Neural cell (in vitro differentiated cells): ENCODE results near the gene GASK1A. TPM values are rescaled to one million over a fixed set of nuclear protein-coding genes. Genes with fewer than 3 reads are reported as not detected.

Experiments used
- H2AFZ ChIP-seq: fragments of 200-600, 300-800 bp; sonication (generic), shearing (Covaris generic); 2 replicates; pipeline ENCODE4 v1.6.0; 2014; ENCODE audit warnings: low read depth, mild to moderate bottlenecking, antibody characterized with exemption, low read length, moderate library complexity
- H3F3A ChIP-seq: fragments of 200-600 bp; shearing (Covaris generic); 2 replicates; pipeline ENCODE4 v1.6.1; 2016; ENCODE audit warnings: mild to moderate bottlenecking, moderate library complexity, mixed read lengths, antibody characterized with exemption, low read length; ENCODE audit not compliant: insufficient read depth, poor library complexity, severe bottlenecking
- H3K27ac ChIP-seq: fragments of 200-600, 300-800 bp; sonication (generic), shearing (Covaris generic); 2 replicates; pipeline ENCODE4 v1.5.1; 2014; ENCODE audit warnings: mild to moderate bottlenecking, low read length, moderate library complexity
- H3K27me3 ChIP-seq: fragments of 300-800, 200-600 bp; sonication (generic), shearing (Covaris generic); 2 replicates; pipeline ENCODE4 v1.6.0; 2014; ENCODE audit warnings: mild to moderate bottlenecking, low read depth, low read length, moderate library complexity; ENCODE audit not compliant: insufficient read depth
- H3K36me3 ChIP-seq: fragments of 300-800, 200-600 bp; sonication (generic), shearing (Covaris generic); 2 replicates; pipeline ENCODE4 v1.5.1; 2014; ENCODE audit warnings: mild to moderate bottlenecking, antibody characterized with exemption, low read length, moderate library complexity; ENCODE audit not compliant: insufficient read depth
- H3K4me2 ChIP-seq: fragments of 300-800, 200-600 bp; sonication (generic), shearing (Covaris generic); 2 replicates; pipeline ENCODE4 v1.6.0; 2014; ENCODE audit warnings: mild to moderate bottlenecking, low read length
- H3K4me3 ChIP-seq: fragments of 300-800, 200-600 bp; sonication (generic), shearing (Covaris generic); 2 replicates; pipeline ENCODE4 v1.5.1; 2014; ENCODE audit warnings: mild to moderate bottlenecking, low read length, moderate library complexity
- H3K79me2 ChIP-seq: fragments of 200-600 bp; shearing (Covaris generic); replicated peaks from 2 replicates; pipeline ENCODE4 v1.6.0; 2014; ENCODE audit warnings: mild to moderate bottlenecking, low read length, moderate library complexity; ENCODE audit not compliant: insufficient read depth
- H3K9ac ChIP-seq: fragments of 300-800, 200-600 bp; sonication (generic), shearing (Covaris generic); 2 replicates; pipeline ENCODE4 v1.6.1; 2016; ENCODE audit warnings: mild to moderate bottlenecking, low read length, mixed read lengths
- H3K9me2 ChIP-seq: fragments of 200-600 bp; shearing (Covaris generic); 2 replicates; pipeline ENCODE4 v1.6.1; 2016; ENCODE audit warnings: mild to moderate bottlenecking, low read length, mixed read lengths; ENCODE audit not compliant: insufficient read depth
- H3K9me3 ChIP-seq: fragments of 200-600, 300-800 bp; sonication (generic), shearing (Covaris generic); 2 replicates; pipeline ENCODE4 v1.6.1; 2016; ENCODE audit warnings: mild to moderate bottlenecking, mixed run types, low read length, moderate library complexity, mixed read lengths
- H4K20me1 ChIP-seq: fragments of 200-600 bp; shearing (Covaris generic); 2 replicates; pipeline ENCODE4 v1.6.1; 2016; ENCODE audit warnings: mild to moderate bottlenecking, mixed run types; ENCODE audit not compliant: insufficient read depth
- EP300 ChIP-seq: fragments of 450-650 bp; conservative IDR thresholded peaks from 2 replicates; pipeline ENCODE4 v1.6.1; 2014; ENCODE audit warnings: antibody characterized with exemption, mild to moderate bottlenecking, moderate library complexity; ENCODE audit not compliant: poor library complexity, severe bottlenecking
- EZH2 ChIP-seq: fragments of 200-600, 300-800 bp; shearing (Covaris generic), sonication (generic); IDR thresholded peaks from 2 replicates; pipeline ENCODE4 v1.6.1; 2014; ENCODE audit warnings: antibody characterized with exemption, low read length, borderline replicate concordance, mild to moderate bottlenecking; ENCODE audit not compliant: insufficient read depth, poor library complexity, severe bottlenecking
- MXI1 ChIP-seq: fragments of 450-650 bp; conservative IDR thresholded peaks from 2 replicates; pipeline ENCODE4 v1.6.1; 2014; ENCODE audit warnings: antibody characterized with exemption, mild to moderate bottlenecking; ENCODE audit not compliant: poor library complexity, severe bottlenecking
- POLR2AphosphoS5 ChIP-seq: IDR thresholded peaks from 2 replicates; pipeline ENCODE4 v1.6.1; 2012
- RAD21 ChIP-seq: fragments of 450-650 bp; conservative IDR thresholded peaks from 2 replicates; pipeline ENCODE4 v1.6.1; 2014; ENCODE audit warnings: antibody characterized with exemption, mild to moderate bottlenecking, moderate library complexity
- SMC3 ChIP-seq: fragments of 450-650 bp; conservative IDR thresholded peaks from 2 replicates; pipeline ENCODE4 v1.6.1; 2014; ENCODE audit warnings: antibody characterized with exemption, mild to moderate bottlenecking, moderate library complexity; ENCODE audit not compliant: poor library complexity
- TAF1 ChIP-seq: IDR thresholded peaks from 2 replicates; pipeline ENCODE4 v1.6.1; 2012; ENCODE audit warnings: low read depth
- polyA plus RNA-seq: library from polyadenylated mRNA; depleted of rRNA; stranded (reverse); fragments of >200 nt; gene quantifications from 2 replicates; pipeline ENCODE4 v1.2.3, GENCODE V29; 2014
- TF ChIP-seq, protein P1 (sequence below): IDR thresholded peaks from 2 replicates; pipeline ENCODE4 v1.6.1; 2012; ENCODE audit warnings: borderline replicate concordance
- TF ChIP-seq, protein P2 (sequence below): fragments of 450-650 bp; IDR thresholded peaks from 2 replicates; pipeline ENCODE4 v1.5.1; 2014; ENCODE audit warnings: antibody characterized with exemption, mild to moderate bottlenecking, moderate library complexity; ENCODE audit not compliant: poor library complexity, severe bottlenecking

GASK1A gene
- polyA plus RNA-seq, 1 donor from 2014 or later: not detected

DNA sequence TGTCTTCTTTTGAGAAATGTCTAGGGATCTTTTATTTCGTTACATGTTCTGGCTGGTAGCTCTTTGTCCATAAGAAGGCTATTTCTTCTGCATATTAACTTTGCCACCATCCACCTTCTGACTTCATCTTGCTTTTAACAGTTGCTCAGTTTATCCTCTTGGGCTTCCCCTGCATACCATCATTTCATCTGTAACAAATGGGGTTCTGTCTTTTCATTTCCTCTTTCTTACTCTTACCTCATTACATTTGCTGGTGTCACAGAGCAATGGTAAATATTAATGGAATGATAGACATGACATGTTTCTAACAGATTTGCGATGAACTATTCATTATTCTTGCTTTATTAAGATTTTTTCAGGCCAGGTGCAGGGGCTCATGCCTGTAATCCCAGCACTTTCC is 62.4 kb downstream of the GASK1A start:
- Histone ChIP-seq H3K4me3 (no peak overlapping the region), H4K20me1 (no peaks in the 10 kb centered on the region), H3K36me3 (no peaks in the 10 kb centered on the region), H3K79me2 (no peaks in the 10 kb centered on the region), H3K9ac (no peak overlapping the region), H3K9me2 (no peaks in the 10 kb centered on the region), H3F3A (no peaks in the 10 kb centered on the region), H3K27ac (no peak overlapping the region), H2AFZ (no peak overlapping the region), H3K27me3 (no peaks in the 10 kb centered on the region), H3K9me3 (no peaks in the 10 kb centered on the region), H3K4me2 (no peak overlapping the region)
- TF ChIP-seq, protein P1, sequence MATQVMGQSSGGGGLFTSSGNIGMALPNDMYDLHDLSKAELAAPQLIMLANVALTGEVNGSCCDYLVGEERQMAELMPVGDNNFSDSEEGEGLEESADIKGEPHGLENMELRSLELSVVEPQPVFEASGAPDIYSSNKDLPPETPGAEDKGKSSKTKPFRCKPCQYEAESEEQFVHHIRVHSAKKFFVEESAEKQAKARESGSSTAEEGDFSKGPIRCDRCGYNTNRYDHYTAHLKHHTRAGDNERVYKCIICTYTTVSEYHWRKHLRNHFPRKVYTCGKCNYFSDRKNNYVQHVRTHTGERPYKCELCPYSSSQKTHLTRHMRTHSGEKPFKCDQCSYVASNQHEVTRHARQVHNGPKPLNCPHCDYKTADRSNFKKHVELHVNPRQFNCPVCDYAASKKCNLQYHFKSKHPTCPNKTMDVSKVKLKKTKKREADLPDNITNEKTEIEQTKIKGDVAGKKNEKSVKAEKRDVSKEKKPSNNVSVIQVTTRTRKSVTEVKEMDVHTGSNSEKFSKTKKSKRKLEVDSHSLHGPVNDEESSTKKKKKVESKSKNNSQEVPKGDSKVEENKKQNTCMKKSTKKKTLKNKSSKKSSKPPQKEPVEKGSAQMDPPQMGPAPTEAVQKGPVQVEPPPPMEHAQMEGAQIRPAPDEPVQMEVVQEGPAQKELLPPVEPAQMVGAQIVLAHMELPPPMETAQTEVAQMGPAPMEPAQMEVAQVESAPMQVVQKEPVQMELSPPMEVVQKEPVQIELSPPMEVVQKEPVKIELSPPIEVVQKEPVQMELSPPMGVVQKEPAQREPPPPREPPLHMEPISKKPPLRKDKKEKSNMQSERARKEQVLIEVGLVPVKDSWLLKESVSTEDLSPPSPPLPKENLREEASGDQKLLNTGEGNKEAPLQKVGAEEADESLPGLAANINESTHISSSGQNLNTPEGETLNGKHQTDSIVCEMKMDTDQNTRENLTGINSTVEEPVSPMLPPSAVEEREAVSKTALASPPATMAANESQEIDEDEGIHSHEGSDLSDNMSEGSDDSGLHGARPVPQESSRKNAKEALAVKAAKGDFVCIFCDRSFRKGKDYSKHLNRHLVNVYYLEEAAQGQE: no peak
- TF ChIP-seq RAD21: no peak
- no peak for TF ChIP-seq SMC3
- TF ChIP-seq, protein P2, sequence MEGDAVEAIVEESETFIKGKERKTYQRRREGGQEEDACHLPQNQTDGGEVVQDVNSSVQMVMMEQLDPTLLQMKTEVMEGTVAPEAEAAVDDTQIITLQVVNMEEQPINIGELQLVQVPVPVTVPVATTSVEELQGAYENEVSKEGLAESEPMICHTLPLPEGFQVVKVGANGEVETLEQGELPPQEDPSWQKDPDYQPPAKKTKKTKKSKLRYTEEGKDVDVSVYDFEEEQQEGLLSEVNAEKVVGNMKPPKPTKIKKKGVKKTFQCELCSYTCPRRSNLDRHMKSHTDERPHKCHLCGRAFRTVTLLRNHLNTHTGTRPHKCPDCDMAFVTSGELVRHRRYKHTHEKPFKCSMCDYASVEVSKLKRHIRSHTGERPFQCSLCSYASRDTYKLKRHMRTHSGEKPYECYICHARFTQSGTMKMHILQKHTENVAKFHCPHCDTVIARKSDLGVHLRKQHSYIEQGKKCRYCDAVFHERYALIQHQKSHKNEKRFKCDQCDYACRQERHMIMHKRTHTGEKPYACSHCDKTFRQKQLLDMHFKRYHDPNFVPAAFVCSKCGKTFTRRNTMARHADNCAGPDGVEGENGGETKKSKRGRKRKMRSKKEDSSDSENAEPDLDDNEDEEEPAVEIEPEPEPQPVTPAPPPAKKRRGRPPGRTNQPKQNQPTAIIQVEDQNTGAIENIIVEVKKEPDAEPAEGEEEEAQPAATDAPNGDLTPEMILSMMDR: no peak
- TF ChIP-seq TAF1: no peak
- TF ChIP-seq MXI1: no peak
- TF ChIP-seq POLR2AphosphoS5: no peak
- TF ChIP-seq EP300: no peak
- no peak for TF ChIP-seq EZH2

DNA sequence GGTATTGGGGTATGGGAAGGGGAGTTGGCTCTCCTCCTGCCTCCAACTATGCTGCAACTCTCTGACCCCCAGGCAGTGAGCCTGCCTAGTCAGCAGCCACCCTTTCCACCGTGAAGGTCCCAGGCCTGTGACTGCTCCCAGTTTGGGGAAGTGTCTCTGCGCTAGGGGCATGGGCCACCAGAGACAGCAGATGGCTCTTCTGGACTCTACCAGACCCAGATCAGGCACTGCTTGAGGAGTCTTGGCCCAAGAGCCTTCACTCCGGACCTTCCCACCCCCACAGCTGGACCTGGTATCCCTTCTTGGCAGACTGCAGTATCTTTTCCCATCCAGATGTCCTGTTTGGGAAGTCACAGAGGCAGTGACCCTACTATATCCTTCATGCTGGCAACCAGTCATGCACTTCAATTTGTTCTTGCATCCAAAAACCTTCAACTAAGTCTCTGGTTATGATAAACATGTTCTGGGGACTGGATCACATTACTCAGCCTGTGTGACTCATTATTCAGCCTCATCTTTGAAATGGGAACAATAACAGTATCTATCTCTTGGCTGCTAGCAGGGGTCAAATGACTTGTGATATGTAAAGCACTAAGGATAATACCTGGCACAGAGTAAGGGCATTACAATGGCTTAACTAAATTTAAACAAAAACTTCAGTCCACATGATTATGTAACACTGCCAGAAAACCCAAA is 64.1 kb downstream of the GASK1A start:
- TF ChIP-seq MXI1: no peak
- TF ChIP-seq RAD21: no peak
- TF ChIP-seq POLR2AphosphoS5: no peak
- no peak for TF ChIP-seq EZH2
- TF ChIP-seq, protein P2: no peak
- no peak for TF ChIP-seq SMC3
- no peak for TF ChIP-seq TAF1
- TF ChIP-seq EP300: no peak
- TF ChIP-seq, protein P1: no peak
- Histone ChIP-seq H3F3A (no peaks in the 10 kb centered on the region), H3K27me3 (no peaks in the 10 kb centered on the region), H2AFZ (no peak overlapping the region), H3K4me3 (no peak overlapping the region), H3K79me2 (no peaks in the 10 kb centered on the region), H3K27ac (no peak overlapping the region), H4K20me1 (no peaks in the 10 kb centered on the region), H3K9me3 (no peaks in the 10 kb centered on the region), H3K36me3 (no peaks in the 10 kb centered on the region), H3K9ac (no peak overlapping the region), H3K9me2 (no peaks in the 10 kb centered on the region), H3K4me2 (no peak overlapping the region)
